Measurements from ENCODE around the gene CRYBG2. TPM values are rescaled to one million over a fixed set of nuclear protein-coding genes. Genes with fewer than 3 reads are reported as not detected.

CRYBG2 gene
- total and polyA plus RNA-seq, 2 of the 8 experiments (the other 6 are each of a cell fraction or from before 2014, with no cell fraction given), result 14.2 to 17.0 TPM

DNA sequence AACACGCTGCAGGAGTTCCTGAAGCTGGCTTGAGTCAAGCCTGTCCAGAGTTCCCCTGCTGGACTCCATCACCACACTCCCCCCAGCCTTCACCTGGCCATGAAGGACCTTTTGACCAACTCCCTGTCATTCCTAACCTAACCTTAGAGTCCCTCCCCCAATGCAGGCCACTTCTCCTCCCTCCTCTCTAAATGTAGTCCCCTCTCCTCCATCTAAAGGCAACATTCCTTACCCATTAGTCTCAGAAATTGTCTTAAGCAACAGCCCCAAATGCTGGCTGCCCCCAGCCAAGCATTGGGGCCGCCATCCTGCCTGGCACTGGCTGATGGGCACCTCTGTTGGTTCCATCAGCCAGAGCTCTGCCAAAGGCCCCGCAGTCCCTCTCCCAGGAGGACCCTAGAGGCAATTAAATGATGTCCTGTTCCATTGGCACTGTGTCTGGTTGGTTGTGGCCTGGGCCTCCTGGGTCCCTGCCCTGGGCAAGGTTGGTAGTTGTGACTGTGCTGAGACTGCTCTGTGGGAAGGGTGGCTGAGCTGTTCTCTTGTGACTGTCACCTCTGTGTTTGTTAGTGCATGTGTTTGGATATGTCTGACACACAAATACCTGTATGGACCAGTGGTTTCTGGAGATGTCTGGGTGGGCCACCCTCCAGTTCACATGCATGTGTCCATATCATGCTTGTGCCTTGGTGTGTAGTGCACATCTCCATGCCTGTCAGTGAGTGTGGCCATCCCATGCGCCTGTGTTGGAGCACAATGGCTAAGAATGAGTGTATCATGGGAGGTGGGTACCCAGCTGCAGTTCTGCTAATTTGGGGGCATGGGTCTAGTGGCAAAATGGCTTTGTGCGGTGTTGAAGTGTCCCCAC is 72.6 kb downstream of the CRYBG2 start:
- FAIRE-seq, result no peak
- Histone ChIP-seq H4K91ac (replicated peaks; ENCODE audit: insufficient read length, low read length) (peak overlapping the region; percentile 85), H3K14ac (ENCODE audit: insufficient read length) (no peak overlapping the region), H3K27me3 (replicated peaks in 1 of 4; ENCODE audit: control insufficient read depth in 3 of 4, extremely low read depth in 1 of 4, insufficient read depth in 3 of 4, low read length in 3 of 4) (no peaks in the 10 kb centered on the region), H2BK120ac (replicated peaks; ENCODE audit: low read depth, low read length) (peak overlapping the region; percentile 30), H3K4ac (replicated peaks; ENCODE audit: insufficient read length, low read depth, low read length) (peak overlapping the region; percentile 73), H3K23ac (ENCODE audit: insufficient read length) (no peak overlapping the region), H2BK20ac (ENCODE audit: low read length) (peak overlapping the region; percentile 82; the same call in 1 of the 2 replicates), H3K79me1 (ENCODE audit: low read depth, low read length) (no peaks in the 10 kb centered on the region), H4K20me1 (replicated peaks in 1 of 2; ENCODE audit: control insufficient read depth in 1 of 2, insufficient read depth in 2 of 2, low read length in 2 of 2) (peaks cover 6 to 17% of the 10 kb centered on the region in 2 experiments), H3K9me3 (ENCODE audit: insufficient read depth in 2 of 2, low read depth in 1 of 2, low read length in 1 of 2) (no peaks in the 10 kb centered on the region), H2AFZ (ENCODE audit: low read length) (no peak overlapping the region), H4K5ac (ENCODE audit: insufficient read length, low read depth, low read length) (peak overlapping the region; percentile 41), H2BK5ac (ENCODE audit: low read depth, low read length) (peak overlapping the region; percentile 27; the same call in 1 of the 2 replicates), H3K18ac (ENCODE audit: extremely low read depth, low read length) (peak overlapping the region; percentile 76), H3K9ac (replicated peaks in 1 of 4; ENCODE audit: extremely low read depth in 1 of 4, low read depth in 3 of 4, low read length in 3 of 4) (peak overlapping the region in 1 of 4 experiments; percentile 8; a peak in 4 of 7 replicates), H3K4me2 (ENCODE audit: insufficient read depth in 1 of 2, low read depth in 2 of 2, low read length in 2 of 2) (peak overlapping the region; percentile 60 to 61), H3K79me2 (ENCODE audit: control insufficient read depth in 1 of 2, insufficient read depth in 2 of 2, low read length in 2 of 2) (peaks cover 0 to 5% of the 10 kb centered on the region in 2 experiments; a peak in 1 of 4 replicates), H2AK5ac (ENCODE audit: low read depth, low read length) (peak overlapping the region; percentile 42), H2BK15ac (ENCODE audit: low read length) (peak overlapping the region; percentile 32), H3K36me3 (ENCODE audit: control insufficient read depth in 2 of 4, insufficient read depth in 4 of 4, low read length in 3 of 4) (peaks cover 15 to 19% (median 17%) of the 10 kb centered on the region in 4 experiments), H4K8ac (ENCODE audit: extremely low read depth, insufficient read depth, low read length) (no peak overlapping the region; the same call in 1 of the 2 replicates), H3K23me2 (ENCODE audit: low read depth, low read length) (peaks cover 9% of the 10 kb centered on the region; the same call in 1 of the 2 replicates), H3K27ac (ENCODE audit: low read depth, low read length) (peak overlapping the region; percentile 64; the same call in 1 of the 2 replicates), H3K4me1 (replicated peaks in 1 of 4; ENCODE audit: control insufficient read depth in 3 of 4, insufficient read depth in 4 of 4, low read length in 3 of 4) (peaks cover 8 to 37% (median 22%) of the 10 kb centered on the region in 4 experiments), H2BK12ac (ENCODE audit: low read depth, low read length) (peak overlapping the region; percentile 32; the same call in 1 of the 2 replicates), H3K4me3 (ENCODE audit: extremely low read depth in 1 of 4, insufficient read depth in 2 of 4, low read depth in 3 of 4, low read length in 4 of 4) (peak overlapping the region in 2 of 4 experiments; percentile 15 to 69; a peak in 3 of 8 replicates), H3K56ac (replicated peaks; ENCODE audit: insufficient read length, low read depth, low read length) (no peak overlapping the region)
- ChIA-PET CTCF (ENCODE audit: partially characterized antibody) (interaction anchor here (0.6 to 39.7 kb wide), 13 partner anchors 15 to 190 kb away, joined by 3 to 1530 read pairs (median 4); partner anchors contain the start of genes CATSPER4, CD52, CEP85 and UBXN11), POLR2A (ENCODE audit: partially characterized antibody) (interaction anchor here (0.7 to 4.0 kb wide), 11 partner anchors 9 to 220 kb away, joined by 3 to 27 read pairs (median 4); partner anchors contain the start of genes CATSPER4, CD52, LIN28A and PDIK1L)
- DNase-seq (ENCODE audit: low read depth in 1 of 2, low spot score in 2 of 2), result no peak
- TF ChIP-seq, protein P1, sequence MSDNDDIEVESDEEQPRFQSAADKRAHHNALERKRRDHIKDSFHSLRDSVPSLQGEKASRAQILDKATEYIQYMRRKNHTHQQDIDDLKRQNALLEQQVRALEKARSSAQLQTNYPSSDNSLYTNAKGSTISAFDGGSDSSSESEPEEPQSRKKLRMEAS (IDR thresholded peaks at IDR 0.05), result 0 out of 2 replicates have a peak, but pooled peaks have one; percentile 5
- TF ChIP-seq, protein P2, sequence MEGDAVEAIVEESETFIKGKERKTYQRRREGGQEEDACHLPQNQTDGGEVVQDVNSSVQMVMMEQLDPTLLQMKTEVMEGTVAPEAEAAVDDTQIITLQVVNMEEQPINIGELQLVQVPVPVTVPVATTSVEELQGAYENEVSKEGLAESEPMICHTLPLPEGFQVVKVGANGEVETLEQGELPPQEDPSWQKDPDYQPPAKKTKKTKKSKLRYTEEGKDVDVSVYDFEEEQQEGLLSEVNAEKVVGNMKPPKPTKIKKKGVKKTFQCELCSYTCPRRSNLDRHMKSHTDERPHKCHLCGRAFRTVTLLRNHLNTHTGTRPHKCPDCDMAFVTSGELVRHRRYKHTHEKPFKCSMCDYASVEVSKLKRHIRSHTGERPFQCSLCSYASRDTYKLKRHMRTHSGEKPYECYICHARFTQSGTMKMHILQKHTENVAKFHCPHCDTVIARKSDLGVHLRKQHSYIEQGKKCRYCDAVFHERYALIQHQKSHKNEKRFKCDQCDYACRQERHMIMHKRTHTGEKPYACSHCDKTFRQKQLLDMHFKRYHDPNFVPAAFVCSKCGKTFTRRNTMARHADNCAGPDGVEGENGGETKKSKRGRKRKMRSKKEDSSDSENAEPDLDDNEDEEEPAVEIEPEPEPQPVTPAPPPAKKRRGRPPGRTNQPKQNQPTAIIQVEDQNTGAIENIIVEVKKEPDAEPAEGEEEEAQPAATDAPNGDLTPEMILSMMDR (IDR thresholded peaks at IDR 0.05; ENCODE audit: control extremely low read depth in 1 of 3, insufficient read depth in 1 of 3, low read depth in 1 of 3, low read length in 3 of 3), result no peak
- no peak for TF ChIP-seq SAP30 (IDR thresholded peaks at IDR 0.05; ENCODE audit: insufficient read depth, insufficient replicate concordance, low read length)
- no peak for TF ChIP-seq BCL11A (IDR thresholded peaks at IDR 0.05; ENCODE audit: low read depth in 2 of 2, low read length in 2 of 2)
- TF ChIP-seq RXRA (IDR thresholded peaks at IDR 0.05; ENCODE audit: insufficient read depth, low read depth, low read length), result no peak
- 90% methylated on average over 5 of the region's 5 CpGs; no CpG with 5 or more reads in 1 of the 2 experiments for WGBS, 2 experiments (ENCODE audit: extremely low coverage in 1 of 2, insufficient coverage in 1 of 2, insufficient read length in 1 of 2, insufficient replicate concordance in 2 of 2, low coverage in 1 of 2, low lambda C conversion rate in 2 of 2, missing lambda C conversion rate in 1 of 2)
